A673 (cell line): Measurements from ENCODE around the gene CTRL. TPM values are rescaled to one million over a fixed set of nuclear protein-coding genes. Genes with fewer than 3 reads are reported as not detected.

ENCODE experiments used
- BruUV-seq: library from RNA; stranded (reverse); fragments of 400-500 nt; replicated peaks from 2 replicates; lab custom pipeline; 2021; lab: Mats Ljungman, UMichigan
- CTCF ChIA-PET: fragments of 300-600 bp; sonication (Branson Sonifier 250); formaldehyde crosslinking; loops from one replicate; lab custom pipeline; 2022; ENCODE audit warnings: antibody characterized with exemption; lab: Charles Lee
- POLR2A ChIA-PET: fragments of 300-600 bp; sonication (Branson Sonifier 250); formaldehyde crosslinking; loops from one replicate; lab custom pipeline; 2022; ENCODE audit warnings: antibody characterized with exemption; ENCODE audit not compliant: low non-redundant PET; lab: Charles Lee
- DNase-seq: peaks from one replicate; pipeline ENCODE4 v3.0.0-alpha.2; 2015; ENCODE audit warnings: low spot score
- H3K27ac ChIP-seq: fragments of 200-600 bp; sonication (generic); 2 replicates; pipeline ENCODE4 v1.5.1; 2016; ENCODE audit warnings: mixed run types, low read depth, mild to moderate bottlenecking, mixed read lengths, antibody characterized with exemption, low read length; ENCODE audit not compliant: poor library complexity, severe bottlenecking
- H3K27me3 ChIP-seq: fragments of 200-600 bp; sonication (generic); replicated peaks from 2 replicates; pipeline ENCODE4 v1.6.1; 2017; ENCODE audit warnings: mixed run types, low read depth, mild to moderate bottlenecking, mixed read lengths, antibody characterized with exemption, low read length; ENCODE audit not compliant: insufficient read depth, poor library complexity
- H3K36me3 ChIP-seq: fragments of 200-600 bp; sonication (generic); 2 replicates; pipeline ENCODE4 v1.6.1; 2016; ENCODE audit warnings: mixed run types, mild to moderate bottlenecking, mixed read lengths, antibody characterized with exemption, low read length; ENCODE audit not compliant: insufficient read depth, poor library complexity, severe bottlenecking
- H3K4me1 ChIP-seq: fragments of 200-600 bp; sonication (generic); 2 replicates; pipeline ENCODE4 v1.6.1; 2017; ENCODE audit warnings: mixed run types, mild to moderate bottlenecking, mixed read lengths, antibody characterized with exemption, low read length; ENCODE audit not compliant: insufficient read depth, poor library complexity, severe bottlenecking
- H3K4me3 ChIP-seq: fragments of 200-600 bp; sonication (generic); 2 replicates; pipeline ENCODE4 v1.5.1; 2016; ENCODE audit warnings: low read depth, mixed run types, mild to moderate bottlenecking, mixed read lengths, low read length; ENCODE audit not compliant: poor library complexity, severe bottlenecking
- H3K9me3 ChIP-seq: fragments of 200-600 bp; sonication (generic); 2 replicates; pipeline ENCODE4 v1.6.1; 2016; ENCODE audit warnings: mixed run types, low read depth, mild to moderate bottlenecking, mixed read lengths, antibody characterized with exemption, low read length; ENCODE audit not compliant: poor library complexity, severe bottlenecking
- EZH2 ChIP-seq: fragments of 200-600 bp; sonication (generic); IDR thresholded peaks from 2 replicates; pipeline ENCODE4 v1.6.1; 2017; ENCODE audit warnings: borderline replicate concordance, low read depth, mild to moderate bottlenecking, mixed read lengths, antibody characterized with exemption, low read length; ENCODE audit not compliant: poor library complexity, severe bottlenecking
- intact Hi-C: fragments of 100-400 bp; cut with micrococcal nuclease; formaldehyde crosslinking; loops from one replicate; pipeline ENCODE4 v1.10.0; 2022; ENCODE audit not compliant: unreplicated experiment
- total RNA-seq: library from RNA; stranded (reverse); gene quantifications from 2 replicates; pipeline ENCODE4 v1.2.3, GENCODE V29; 2021
- TF ChIP-seq, protein P1 (sequence below): fragments of 300-800, 200-600 bp; sonication (generic); conservative IDR thresholded peaks from 2 replicates; pipeline ENCODE4 v1.5.1; 2017; ENCODE audit warnings: low read depth, mild to moderate bottlenecking, antibody characterized with exemption, low read length, moderate library complexity, mixed read lengths

The CTRL gene
- total RNA-seq, 1 experiment from 2014 or later, result 2.9 TPM

DNA sequence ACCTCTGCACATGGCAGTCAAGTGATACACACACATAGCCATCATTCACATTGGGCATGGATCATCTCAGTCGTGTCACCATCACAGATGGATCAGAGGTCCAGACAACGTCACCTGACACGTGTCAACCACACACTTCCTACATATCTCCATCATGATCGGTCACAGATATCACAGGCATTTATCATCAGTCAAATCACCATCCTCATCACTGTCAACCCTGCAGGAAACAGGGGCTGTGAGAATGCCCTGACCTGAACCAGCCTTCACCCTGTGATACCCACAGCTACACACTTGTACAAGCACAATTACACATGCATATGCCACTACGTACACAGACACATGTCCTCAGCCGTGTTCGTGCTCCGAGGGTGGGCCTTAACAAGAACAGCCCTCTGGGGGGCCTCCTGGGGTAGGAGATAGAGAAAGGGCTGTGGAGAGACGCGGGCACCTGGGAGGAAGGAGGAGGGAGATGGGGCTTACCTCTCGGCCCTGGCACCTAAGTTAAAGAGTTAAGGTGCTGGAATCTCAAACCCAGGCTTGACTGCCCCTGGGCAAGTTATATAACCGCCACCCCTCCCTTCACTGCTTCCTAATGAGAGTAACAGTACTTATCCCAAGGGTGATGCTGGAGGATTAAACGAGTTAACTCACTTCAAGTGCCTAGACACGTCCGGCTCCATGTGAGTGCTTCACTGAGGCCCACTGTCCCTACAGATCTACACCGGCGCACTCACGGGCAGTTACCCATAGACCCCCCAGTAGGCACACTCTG lies 35.7 kb upstream of the CTRL start:
- no peaks in the 10 kb centered on the region for H3K27me3 ChIP-seq
- H3K4me1 ChIP-seq, result peaks cover 19% of the 10 kb centered on the region
- DNase-seq, result peak; percentile 45
- no peak for TF ChIP-seq EZH2
- TF ChIP-seq, protein P1, sequence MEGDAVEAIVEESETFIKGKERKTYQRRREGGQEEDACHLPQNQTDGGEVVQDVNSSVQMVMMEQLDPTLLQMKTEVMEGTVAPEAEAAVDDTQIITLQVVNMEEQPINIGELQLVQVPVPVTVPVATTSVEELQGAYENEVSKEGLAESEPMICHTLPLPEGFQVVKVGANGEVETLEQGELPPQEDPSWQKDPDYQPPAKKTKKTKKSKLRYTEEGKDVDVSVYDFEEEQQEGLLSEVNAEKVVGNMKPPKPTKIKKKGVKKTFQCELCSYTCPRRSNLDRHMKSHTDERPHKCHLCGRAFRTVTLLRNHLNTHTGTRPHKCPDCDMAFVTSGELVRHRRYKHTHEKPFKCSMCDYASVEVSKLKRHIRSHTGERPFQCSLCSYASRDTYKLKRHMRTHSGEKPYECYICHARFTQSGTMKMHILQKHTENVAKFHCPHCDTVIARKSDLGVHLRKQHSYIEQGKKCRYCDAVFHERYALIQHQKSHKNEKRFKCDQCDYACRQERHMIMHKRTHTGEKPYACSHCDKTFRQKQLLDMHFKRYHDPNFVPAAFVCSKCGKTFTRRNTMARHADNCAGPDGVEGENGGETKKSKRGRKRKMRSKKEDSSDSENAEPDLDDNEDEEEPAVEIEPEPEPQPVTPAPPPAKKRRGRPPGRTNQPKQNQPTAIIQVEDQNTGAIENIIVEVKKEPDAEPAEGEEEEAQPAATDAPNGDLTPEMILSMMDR, result no peak
- intact Hi-C loops, result no loop called here
- ChIA-PET CTCF (interaction anchor here (0.7 kb wide), 1 partner anchor 446 kb away, joined by 3 read pairs; no protein-coding TSS in a partner anchor), POLR2A (no interaction called here)
- BruUV-seq, result TSS peak; percentile 39
- peak overlapping the region; percentile 87 for H3K27ac ChIP-seq
- H3K36me3 ChIP-seq, result peaks cover 4% of the 10 kb centered on the region
- peak overlapping the region; percentile 68 for H3K4me3 ChIP-seq
- no peaks in the 10 kb centered on the region for H3K9me3 ChIP-seq

DNA sequence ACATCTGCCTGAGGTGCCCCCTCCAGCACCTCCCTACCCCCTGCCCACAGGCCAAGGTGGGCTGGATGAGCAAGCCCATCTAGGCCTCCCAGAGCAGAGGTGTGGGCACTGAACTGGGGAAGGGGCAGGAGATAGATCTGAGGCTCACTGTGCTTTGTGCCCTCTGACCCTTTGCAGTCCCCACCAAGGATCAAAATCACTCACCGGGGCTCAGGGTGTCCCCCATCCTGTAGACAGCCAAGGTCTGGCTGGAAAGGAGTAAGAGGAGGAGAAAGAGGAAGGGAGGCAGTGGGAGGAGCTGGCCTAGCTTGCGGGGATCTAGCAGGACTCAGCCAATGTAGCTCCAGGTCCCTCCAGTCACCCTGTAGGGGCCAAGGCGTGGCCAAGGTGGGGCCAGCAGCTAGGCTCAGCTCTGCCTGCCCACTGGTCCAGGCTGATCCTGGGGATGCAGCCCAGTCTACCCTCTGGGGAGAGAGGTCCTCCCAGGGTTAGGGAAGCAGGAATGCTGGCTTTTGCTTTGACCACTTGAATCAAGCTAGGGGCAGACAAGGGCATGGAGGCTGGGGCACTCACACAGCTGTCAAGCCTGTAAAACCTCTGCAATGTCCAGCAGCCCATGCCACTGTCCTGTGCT lies 35.0 kb upstream of the CTRL start:
- Histone ChIP-seq H3K27me3 (no peaks in the 10 kb centered on the region), H3K27ac (peak overlapping the region; percentile 54), H3K9me3 (no peaks in the 10 kb centered on the region), H3K36me3 (peaks cover 11% of the 10 kb centered on the region), H3K4me1 (peaks cover 19% of the 10 kb centered on the region), H3K4me3 (peak overlapping the region; percentile 68)
- ChIA-PET POLR2A (no interaction called here), CTCF (interaction anchor here (0.5 to 0.7 kb wide), 2 partner anchors 129 to 446 kb away, joined by 3 read pairs; no protein-coding TSS in a partner anchor)
- intact Hi-C loops, result no loop called here
- BruUV-seq, result no TSS peak
- DNase-seq, result no peak
- no peak for TF ChIP-seq EZH2
- TF ChIP-seq, protein P1, result no peak

DNA sequence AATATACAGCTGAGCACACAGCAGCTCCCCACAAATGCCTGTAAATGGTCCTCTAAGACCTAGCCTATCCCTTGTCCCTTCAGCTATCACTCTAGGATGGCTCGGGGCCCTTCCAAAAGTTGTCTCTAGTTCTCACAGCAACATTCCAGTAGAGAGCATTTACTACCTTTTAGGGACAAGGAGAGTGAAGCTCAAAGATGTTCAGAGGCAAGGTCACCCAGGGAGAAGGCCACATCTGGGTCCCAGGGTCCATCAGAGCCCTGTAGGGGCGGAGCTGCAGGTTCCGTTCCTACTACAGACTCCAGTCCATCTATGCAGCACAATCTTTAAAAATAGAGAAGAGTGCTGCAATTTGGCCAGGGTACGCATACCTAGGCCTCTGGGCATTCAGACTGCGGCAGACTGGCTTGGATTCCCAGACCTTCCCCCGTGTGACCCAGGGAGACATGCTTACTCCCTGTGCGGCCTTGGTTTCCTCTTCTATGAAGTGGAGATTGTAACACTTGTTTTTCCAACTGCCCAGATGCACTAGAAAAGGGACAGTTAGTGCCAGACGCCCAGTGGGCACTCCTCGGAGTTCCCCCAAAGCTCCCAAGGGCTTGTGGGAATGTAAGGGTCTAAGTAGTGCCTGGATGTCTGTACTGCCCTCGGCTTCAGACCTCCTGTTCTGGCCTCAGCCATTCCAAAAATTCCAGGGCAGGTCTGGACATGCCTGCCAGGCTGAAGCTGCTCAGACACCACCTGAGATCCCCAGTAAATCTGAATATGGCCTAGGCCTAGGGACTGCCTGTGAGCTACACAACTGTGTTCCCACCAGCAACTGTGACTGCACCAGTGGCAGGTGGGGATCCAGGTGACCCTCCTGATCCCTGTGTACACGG lies 34.2 kb upstream of the CTRL start:
- BruUV-seq, result no TSS peak
- ChIA-PET CTCF (interaction anchor here (0.5 kb wide), 1 partner anchor 128 kb away, joined by 3 read pairs; no protein-coding TSS in a partner anchor), POLR2A (interaction anchor here (0.6 kb wide), 1 partner anchor 119 kb away, joined by 4 read pairs; the partner anchor contains the start of gene NFATC3)
- Histone ChIP-seq H3K4me1 (peaks cover 19% of the 10 kb centered on the region), H3K27ac (peak overlapping the region; percentile 54), H3K36me3 (peaks cover 18% of the 10 kb centered on the region), H3K4me3 (no peak overlapping the region), H3K27me3 (no peaks in the 10 kb centered on the region), H3K9me3 (no peaks in the 10 kb centered on the region)
- no peak for TF ChIP-seq EZH2
- TF ChIP-seq, protein P1, result no peak
- intact Hi-C loops, result no loop called here
- no peak for DNase-seq
